ENCODE results near the gene SYNM.
"Not testable (repeated sequence)": the region's sequence is repeated elsewhere in the genome, so short reads cannot be mapped to it uniquely, and the experiment has no call there.

The SYNM gene

DNA sequence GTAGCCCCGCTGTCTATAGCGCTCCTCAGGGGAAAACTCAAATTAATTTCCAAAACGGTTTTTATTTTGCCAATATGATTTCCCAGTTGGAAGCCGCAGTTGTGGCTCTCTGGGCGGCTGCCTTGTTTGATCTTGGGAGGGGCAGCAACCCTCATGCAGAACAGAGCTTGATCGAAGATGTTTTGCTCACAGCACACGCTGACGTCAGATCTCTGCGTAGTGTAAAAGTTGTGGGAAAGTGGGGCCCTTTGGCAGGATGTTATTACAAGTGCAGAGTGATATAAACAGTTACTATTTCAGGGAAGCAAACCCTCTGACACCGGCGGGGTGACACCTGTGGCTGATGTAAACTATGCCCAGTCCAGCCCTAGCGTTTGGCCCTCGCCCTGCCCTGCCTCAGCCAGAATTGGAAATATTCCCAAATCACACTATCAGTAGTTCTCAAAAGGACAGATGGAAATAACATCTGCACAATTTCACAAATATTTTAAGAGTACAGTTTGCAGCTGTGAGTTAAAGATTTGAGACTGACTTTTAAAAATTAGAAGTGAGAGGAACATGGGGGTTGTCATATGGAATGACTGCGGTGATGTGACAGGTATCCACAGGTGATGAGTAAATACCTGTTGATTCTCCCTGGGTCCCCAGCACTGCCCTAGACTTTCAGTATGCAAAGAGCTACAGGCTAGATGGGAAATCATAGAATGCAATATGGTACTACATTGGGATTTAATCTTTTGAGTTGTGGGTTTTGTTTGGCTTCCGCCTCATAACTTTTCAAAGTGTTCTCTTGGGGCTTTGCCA is 1.7 kb downstream of the SYNM start:
- no peak for DNase-seq

DNA sequence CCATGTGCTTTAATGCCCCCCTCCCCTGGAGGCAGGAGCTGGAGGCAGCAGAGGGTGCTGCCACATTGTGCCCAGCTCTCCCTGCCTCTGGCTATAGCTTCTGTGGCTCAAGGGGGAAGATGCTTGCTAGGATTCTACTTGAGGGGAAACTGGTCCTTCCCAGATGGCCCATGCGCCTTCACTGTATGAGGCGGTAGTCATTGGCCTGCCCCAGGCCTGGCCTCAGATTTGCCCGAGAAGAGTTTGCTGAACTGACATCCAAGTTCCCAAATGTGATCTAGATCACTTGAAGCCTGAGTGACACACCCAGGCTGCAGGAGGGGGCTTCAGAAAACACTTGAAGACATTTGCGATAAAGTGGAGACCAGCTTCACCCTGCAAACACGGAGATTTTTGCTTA is 4.1 kb downstream of the SYNM start:
- DNase-seq = no peak

DNA sequence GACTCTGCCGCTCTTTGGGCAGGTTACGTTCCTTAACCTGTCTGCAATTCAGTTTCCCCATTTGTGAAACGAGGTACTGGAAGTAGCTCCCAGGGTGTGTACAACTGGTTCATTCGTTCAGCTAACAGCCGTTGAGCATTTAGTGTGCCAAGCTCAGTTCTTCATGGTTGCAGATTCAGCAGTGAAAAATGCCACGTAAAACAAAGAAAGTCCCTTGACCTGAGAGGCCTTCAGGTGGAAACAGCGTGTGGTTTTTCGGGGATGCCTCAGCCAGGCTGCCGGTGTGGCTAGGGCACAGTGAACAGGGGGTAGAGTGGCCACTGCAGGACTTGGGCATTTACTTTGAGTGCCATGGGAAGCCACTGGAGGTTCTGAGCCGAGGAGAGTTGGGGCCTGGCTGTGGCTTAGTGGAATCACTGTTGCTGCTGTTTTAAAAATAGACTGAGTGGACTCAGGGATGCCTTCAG is 4.7 kb downstream of the SYNM start:
- DNase-seq = no peak

DNA sequence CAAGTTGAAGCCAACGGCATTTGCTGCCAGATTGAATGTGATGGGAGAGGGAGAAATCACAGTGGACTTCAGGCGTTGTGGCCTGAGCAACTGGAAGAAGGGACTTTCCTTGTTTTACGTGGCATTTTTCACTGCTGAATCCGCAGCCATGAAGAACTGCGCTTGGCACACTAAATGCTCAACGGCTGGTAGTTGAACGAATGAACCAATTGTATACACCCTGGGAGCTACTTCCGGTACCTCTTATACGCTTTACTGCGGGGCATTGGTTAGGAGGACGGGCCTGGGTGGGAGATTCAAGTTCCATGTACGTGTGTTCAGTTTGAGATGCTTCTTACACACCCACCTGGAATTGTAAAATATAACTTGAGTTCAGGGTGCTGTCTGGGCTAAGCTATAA is 5.2 kb downstream of the SYNM start:
- no peak for DNase-seq

DNA sequence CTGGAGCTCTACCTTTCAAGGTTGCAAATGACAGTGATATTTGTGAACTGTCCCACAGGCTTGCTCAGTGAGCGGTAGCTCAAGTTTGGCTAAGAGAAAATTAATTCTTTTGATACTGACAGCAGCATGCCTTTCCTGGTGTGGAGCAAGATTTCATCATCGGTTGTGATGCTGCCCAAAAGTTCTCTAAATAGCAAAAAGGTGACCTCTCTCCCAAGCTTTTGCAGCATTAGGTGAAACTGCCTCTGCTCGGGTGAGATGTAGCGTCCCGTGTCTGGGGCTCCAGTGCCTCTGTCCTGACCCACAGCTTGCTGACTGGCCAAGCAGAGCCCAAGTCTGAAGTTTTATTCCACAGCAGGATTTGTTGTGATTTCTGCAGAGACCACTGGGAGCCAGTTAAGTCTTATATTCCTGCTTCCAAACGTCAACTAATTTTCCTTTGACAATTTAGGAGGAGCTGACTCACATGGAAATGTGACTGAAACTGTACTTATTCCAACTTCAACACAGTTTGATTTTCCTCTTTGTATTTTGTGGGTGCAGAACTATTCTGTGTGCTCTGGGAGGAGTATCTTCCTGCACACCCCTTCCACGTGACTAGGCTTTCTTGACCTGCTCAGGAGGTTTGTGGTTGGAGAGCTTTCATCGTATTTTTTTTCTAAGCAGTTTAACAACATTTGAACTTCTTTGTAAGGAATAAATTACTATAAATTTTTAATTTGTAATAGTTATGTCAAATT is 5.9 kb downstream of the SYNM start:
- no peak for DNase-seq

DNA sequence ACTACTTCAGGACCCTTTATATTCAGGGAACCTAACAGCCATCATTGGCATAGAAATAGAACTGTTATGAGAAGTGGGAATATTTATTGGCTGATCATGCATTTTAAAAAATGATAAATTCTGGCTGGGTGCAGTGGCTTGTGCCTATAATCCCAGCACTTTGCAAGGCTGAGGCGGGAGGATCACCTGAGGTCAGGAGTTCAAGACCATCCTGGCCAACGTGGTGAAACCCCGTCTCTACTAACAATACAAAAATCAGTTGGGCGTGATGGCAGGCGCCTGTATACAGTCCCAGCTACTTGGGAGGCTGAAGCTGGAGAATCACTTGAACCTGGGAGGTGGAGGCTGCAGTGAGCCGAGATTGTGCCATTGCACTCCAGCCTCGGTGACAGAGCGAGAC is 6.8 kb downstream of the SYNM start:
- DNase-seq = not testable (repeated sequence)

DNA sequence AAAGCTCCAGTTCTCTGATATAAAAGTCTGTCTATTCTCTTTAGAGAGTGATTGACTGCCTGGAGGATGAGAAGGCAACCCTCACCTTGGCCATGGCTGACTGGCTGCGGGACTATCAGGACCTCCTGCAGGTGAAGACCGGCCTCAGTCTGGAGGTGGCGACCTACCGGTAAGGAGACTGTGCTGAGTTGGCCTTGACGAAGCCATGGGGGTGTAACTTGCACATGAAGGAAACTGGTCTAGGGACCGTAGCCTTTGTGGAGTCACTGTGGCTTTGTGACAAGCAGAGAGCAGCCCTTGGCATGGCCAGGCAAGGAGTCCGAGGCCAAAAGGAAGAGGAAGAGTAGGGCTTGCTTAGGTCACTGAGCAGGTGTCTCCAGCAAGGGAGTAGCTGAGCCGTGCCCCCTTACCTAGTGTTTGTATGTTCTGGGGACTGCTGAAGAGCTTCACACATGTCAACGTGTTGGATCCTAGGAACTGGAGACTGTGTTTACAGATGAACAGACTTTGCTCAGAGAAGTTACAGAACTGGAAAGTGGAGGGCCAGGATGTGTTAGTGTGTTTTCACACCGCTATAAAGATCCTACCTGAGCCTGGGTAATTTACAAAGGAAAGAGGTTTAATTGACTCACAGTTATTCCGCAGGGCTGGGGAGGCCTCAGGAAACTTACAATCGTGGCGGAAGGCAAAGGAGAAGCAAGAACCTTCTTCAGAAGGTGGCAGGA is 8.8 kb downstream of the SYNM start:
- DNase-seq = no peak

DNA sequence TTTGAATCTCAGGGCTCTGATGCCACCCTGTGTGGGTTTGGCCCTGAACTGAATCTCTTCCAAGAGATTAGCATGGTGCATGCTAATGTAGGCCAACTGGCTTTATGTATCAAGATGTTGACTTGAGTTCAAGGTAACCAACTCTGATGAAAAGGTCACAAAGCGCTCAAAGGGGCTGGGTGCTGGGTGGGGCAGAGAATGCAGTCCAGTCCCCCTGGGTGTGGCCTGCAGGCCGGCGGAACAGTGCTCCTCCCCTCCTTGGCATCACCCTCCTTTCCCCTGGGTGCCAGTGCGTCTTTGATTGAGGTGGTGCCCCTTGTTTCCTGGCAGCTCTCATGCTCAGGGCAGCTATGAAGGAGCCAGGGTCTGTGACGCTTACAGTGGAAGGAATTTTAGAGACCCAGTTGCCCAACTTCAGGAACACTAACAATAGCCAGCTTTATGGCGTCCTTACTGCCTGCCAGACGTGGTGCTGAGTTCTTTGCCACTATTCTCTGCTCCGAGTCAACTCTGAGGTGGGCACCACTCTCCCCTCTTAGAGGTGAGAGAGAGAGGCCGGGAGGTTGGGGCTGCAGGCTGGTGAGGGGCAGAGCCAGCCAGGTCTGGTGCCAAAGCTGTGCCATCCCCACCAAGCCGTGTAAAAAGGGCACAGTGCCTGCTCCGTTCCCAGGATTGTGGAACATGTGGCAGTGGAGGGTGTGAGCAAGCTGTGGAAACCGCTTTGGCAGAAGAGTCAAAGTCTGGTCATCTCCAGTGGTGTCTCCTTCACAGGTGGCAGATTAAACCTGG is 9.8 kb downstream of the SYNM start:
- no peak for DNase-seq

DNA sequence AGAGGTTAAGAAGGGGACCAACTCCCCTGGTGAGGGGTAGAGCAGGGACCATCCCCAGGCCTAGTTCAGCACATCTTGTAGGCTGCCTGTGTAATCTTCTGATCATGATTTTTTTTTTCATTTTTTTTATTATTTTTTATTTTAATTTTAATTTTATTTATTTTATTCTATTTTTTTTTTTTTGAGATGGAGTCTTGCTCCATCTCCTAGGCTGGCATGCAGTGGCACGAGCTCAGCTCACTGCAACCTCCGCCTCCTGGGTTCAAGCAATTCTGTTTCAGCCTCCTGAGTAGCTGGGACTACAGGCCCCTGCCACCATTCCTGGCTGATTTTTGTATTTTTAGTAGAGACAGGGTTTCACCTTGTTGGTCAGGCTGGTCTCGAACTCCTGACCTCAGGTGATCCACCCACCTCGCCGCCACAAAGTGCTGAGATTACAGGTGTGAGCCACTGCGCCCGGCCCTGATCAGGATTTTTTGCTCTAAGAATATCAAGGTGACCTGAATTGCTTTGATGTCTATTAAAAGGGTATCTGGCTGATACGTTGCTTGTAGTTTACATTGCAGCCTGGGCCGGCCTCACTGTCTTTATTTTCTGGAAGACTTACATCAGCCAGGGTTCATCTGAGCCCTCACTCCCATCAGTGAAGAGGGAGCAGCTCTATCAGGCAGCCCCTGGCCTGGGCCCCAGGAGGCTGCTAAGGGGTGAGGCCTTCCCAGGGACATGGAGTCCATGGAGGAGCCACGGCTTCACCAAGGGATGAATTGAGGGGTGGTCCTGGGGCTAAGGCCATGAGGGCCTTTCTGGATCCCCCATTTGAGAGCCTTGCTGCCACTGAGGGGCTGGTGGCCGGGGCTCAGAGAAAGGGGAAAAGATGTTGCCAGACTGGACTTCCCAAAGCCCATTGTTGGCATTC is 10.7 kb downstream of the SYNM start:
- no peak for DNase-seq

DNA sequence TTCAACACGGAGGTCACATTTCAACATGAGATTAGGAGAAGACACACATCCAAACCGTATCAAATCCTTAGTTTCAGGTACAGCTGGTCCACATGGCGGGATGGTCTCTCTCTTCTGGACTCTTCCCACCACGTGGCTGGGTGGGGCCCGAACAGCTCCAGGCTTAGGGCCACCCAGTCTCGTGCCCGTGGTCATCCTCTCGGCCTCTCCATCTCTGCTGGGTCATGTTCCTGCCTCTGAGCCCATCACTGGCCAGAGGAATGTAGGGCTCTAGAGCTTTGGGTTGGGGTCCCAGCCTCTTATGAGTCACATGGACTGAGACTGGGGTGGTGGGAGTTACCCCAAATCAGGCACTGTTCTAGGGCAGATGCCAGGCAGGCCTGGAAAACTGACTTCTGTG is 12.2 kb downstream of the SYNM start:
- no peak for DNase-seq

DNA sequence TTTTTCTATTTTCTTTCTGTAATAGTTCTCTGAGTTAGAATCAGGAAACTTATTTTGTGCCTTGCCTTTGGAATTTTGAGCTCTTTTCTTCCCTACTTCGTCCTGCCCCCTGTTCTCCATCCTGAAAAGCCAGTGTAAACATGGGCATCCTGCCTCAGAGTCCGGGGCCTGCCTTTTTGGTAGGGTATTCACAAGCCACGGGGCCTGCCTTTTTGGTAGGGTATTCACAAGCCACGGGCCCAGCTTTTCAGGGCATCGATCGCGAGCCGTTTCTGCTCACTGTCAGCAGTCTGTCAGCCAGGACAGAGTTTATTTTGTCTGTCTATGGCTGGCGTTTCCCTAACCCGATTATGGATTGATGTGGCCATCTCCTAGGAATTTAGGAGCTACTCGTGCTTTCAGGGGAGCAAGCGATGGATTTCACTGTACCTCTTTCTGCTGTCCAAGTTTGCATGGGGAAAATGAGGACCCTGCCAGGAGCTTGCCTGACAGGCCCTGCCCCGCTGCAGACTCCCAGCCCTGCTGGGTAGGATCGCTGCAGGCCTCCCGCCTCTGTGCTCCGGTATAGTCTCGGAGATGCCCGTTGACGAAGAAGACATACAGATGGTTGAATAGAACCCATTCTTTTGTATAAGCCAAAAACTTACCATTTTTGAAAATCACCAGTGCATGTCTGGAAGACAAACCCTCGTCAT is 12.8 kb downstream of the SYNM start:
- no peak for DNase-seq

DNA sequence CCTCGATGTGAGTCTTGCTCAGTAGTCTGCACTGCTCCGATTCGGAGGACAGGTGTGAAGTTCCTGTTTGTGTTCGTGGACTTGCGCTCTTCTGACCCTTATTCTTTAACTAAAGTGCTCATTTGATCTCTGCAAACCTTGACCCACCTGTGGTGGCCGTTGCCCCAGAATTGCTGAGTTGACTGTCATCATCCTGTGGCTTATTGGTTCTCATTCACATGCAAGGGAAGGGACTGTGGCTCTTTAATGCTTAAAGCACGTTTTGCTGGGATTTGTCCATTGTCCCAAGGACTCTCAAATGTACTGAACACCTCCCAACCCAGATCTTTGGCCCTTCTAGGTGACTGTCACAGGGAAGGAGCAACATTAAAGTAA is 13.4 kb downstream of the SYNM start:
- no peak for DNase-seq

DNA sequence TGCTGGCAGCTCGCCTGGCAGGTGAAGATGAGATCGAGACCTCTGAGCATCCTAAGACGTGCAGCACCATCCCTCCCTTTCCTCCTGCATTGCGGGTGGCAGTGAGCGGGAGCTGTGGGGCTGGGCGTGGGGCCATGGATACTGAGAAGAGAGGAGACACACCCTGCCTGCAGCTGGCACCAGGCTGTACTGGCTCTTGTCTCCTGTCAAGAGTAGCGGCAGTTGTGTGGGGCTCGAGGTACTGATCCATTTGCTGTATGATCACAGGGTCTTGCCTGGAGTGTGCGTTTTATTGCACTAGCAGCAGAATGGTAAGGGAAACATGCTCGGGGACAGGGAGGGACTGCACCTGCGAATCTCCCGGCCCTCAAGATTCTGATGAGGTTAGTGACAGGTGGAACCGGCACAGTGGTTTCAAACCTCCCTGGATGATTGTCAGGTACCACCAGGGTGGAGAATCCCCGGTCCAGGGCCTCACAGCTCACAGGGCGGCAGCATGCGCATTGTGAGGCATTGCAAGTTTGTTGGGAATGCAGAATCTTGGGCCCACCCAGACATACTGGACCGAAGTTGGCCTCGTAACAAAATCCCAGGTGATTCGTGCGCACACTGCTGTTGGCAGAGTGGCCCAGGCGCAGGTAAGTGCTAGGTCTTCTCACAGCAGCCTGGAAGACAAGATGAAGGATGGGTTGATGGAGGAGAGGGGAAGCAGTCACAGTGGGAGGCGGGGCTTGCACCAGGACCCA is 14.1 kb downstream of the SYNM start:
- no peak for DNase-seq

DNA sequence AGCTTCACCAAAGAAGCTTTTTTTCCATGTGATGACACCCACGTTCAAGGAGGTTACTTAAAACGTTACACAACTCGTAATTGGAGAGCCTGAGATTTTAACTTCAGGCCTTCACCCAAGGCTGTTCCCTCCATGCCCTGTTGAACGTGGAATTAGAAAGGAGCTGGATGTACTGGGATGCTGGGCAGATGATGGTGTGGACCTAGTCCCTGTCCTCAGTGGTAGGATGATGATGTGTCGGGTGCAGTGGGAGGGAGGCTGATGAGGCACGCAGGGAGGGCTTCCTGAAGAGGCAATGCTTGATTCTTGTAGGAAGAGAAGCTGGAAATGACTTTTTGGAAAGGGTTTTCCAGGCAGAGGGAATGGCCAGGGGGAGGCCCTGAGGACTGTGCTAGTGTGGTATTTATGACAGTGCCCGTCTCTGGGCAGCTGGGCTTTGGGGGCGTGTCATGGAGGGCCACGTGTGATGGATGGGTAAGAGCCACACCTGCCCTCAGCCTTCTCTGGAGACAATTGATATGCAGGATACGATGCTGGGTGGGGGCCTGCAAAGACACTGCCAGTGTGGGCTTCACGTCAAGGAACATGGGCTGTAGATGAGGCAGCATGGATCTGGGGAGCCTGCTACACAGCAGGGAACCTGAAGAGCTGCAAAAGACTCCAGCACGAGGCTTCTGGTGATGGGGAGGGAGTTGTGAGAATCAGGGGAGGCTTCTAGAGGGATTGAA is 15.3 kb downstream of the SYNM start:
- no peak for DNase-seq

DNA sequence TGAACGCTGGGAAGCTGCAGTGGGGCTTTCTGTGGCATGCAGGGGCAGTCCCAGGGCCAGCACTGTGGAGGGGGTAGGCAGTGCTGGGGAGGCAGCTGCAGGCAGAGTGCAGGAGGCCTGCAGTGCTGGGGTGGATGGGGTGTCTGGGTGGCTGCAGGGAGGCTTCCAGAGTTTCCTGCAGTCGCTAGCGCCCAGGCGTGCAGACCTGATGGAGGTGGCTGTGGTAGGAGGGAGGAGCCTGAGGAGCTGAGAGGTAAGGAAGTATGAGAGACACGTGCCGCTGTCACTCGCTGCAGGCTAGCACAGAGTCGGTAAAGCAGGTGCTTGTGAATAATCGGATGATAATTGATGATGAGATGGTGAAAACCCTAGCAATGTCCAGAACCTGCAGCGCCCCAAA is 16.3 kb downstream of the SYNM start:
- DNase-seq = no peak

DNA sequence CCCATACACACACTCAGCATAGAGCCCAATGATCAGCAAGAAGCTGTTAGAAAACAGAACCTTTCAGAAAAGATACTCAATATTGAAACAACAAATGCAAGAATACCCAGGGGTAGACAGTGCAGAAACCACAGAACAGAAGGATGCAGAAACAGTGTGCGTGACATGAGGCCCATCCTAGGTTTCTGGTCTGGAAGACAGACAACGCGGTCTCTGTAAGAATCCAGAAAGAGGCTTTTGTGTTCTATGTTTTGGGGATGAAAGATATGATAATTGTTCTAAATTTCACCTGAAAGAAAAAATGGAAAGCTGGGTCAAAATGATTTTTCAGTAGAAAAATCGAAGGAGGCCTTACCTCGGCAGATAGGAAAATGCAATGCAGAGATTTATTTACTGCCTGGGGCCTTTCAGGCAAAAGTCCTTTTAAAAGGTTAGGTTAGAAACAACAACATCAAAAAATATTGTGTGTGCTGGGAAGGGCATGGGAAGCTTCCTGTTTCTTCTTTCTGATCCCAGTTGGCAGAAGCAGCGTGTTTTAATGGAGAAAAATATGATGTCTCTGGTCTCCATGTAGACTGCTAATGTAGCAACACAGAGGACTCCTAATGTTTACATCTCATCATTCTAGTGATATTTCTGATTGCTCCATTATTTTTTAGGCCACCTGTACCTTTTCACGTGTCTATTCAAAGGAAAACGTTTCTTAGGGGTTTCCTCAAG is 17.0 kb downstream of the SYNM start:
- DNase-seq = no peak

DNA sequence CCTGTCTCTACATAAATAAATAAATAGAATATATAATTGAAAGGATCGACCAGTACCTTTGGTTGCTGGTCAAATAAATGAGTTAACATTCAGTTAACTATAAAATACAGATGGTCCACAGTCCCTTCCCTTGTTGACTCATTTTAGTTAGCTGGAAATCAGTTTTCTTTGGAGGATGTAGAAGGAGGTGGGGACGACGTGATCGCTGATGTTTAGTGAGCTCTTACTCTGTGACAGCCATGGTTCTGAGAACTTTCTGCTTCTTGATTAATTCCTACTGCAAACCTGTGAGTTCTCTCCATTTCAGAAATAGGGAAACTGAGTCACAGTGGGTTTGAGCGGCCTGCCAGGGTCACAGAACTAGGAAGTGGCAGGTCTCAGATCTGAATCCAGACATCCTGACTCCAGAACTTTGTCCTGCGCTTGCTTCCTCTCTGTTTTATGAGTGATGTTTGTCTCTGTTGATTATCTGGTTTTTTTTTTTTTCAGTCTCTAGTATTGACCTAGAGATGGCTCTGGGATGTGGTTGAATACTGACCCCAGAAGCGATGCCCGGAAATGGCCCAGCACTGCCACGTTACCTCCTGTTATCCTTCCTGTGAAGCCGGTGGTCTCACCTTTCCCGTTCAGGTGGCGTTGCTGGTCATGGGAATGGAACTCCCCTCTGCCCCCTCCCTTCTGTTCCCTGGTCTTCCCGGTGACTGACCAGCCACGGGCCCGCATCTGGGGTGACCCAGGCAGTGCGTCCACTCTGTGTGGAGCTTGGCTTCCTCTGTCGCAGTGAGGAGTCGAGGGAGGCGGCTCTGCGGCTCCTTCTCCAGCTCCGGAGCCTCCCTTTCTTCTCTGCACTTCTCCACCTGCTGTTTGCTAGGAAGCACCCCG is 18.2 kb downstream of the SYNM start:
- DNase-seq = no peak

Measured in NCI-H1417 treated with DMSO at 0.1 percent for 48 hours (cell line).